ENCODE results near the gene MPO.
A peak's percentile ranks its signal among the peaks of the same experiment; 100 is the strongest.

MPO gene

DNA sequence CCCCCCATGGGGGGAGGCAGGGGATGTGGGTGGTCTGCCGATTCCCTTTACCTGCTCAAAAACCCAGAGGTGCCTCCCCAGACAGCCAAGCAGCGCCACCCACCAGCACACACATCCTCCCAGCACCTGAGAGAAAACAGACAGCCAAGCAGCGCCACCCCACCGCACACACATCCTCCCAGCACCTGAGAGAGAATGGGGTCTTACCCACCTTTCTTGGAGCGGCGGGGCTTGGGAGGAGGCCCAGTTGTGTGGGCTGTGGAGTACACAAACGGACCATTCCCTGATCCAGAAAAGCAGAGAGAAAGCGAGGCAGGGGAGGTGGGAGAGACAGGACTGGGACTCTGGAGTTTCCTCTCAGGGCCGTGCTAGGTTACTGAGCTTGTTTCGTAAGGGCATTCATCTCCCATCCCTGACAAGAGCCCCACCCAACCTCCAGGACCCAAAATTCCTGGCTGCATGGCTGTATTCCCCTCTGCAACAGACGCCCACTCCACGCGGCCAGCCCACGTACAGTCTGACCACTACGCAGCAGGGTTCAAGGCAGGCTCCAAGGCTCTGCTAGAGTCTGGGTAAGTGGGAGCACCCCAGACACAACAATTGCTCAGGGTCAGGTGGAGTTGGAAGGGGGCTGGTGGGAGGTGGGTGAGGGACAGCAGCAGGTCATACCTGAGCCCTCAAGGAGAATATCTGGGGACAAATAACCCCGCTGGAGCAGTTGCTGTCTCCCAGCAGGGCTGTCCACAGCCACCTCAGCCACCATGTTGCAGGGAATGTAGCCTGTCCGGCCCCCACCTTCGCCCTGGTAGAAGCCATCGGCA is 25.6 kb upstream of the MPO start:
- no peak for DNase-seq

DNA sequence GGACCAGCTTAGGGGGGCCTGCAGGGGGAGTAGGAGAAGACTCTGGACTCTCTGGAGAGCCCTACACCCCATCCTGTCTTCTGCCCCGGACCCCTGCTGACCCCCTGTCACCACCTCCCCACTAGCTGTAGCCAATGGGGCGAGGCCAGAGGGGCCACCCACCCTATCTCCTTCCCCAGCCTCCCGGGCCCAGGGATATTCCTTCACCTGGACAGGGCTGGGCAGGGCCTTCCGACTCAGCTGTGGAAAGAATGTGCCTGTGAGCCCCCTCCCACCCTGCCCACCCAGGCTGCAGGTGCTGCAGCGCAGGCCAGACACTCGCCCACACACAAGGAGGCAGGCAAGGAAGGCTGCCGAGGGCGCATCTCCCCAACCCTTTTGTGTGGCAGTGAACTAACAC is 24.9 kb upstream of the MPO start:
- DNase-seq: no peak

DNA sequence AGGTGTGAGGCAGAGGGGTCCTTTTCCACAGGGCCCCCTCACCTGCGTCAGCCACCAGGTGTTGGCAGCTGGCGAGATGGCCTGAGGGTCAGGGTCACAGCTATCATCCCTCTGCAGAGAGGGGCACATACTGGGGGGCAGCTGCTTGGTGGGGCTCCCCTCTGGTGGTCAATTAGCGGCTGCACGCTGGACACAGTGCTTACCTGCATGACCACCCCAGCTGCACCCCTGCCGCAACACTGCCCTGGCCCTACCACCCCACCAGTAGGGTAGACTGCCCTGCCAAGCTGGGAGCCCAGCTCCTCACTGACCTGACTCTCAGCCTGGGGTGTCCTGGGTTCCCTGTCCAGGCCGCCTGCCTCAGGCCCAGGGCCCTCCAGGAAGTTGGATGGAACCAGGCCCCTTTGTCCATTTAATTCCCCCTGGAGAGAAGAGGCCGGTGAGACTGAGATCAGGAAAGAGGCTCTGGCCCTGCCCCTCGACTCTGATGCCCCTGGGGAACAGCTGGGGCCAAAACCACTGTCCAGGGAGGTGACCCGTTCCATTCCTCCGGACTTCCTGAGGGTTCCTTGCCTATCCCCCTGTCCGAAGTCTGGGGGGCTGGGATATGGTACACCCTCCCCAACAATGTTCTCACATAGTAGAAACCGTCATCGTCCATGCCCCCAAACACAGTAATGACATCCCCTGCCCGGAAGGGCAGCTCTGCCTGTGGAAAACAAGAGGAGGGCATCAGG is 24.2 kb upstream of the MPO start:
- DNase-seq: no peak

DNA sequence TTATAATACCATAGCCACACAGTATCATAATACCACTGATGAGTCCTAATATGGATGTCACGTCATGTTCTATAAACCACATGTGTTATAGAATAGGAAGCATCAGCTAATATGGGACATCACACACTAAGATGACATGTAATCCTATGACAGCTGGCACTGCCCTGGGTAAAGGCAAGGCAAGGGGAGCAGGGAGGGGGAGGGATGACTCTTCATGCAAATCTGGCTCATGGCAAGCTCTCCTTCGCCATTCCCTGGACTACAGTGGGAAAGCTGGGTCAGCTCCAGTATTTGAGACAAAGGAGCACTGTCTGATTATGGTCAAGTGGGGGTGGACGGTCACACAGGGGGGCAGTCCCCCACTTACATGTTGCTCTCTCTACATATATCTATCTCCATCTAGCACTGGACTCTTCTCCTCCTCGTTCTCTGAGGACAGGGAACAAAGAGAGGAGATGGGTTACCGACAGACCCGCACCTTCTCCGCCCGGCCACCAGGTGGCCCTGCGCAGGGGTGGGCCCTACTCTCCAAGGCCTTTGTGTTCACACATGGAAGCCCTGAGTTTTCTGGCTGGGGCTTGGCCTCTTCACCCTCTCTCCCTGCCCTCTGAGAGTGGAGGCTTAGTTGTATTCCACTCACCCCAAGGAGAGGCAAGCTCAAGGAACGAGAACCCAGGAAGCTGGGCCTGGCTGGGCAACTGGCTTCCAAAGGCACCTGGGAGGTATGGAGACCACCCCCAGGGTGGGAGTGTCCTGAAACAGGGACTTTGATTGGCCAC is 23.4 kb upstream of the MPO start:
- DNase-seq: no peak

DNA sequence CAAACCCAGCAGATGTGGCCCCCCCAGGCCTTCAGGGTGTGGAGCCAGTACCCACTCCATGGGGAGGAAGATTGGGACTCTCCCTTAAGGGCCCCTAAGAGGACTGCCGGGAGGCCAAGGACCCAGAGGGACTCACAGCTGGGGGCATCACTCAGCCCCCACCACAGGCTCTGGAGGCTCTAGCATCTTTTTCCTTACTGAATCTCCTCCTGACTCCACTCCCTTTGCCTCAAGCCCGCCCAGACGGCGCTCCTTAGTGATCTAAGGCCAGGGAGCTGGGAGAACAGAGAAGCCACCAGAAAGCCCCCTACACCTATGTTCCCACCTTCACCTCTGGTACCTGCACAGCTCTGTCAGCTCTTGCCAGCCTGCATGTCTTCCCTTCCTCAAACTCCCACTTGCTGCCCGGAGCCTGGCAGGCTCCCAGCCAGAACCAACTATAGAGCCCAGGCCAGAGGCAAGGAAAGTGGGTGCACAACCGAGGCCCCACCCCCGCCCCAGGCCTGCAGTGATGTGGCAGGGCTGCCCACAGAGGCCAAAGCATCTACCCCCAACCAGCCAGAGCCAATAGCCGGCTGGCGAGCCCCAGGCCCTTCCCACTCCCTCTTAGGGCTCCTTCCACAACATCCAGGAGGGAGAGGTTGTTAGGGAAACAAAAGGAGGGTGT is 22.3 kb upstream of the MPO start:
- DNase-seq: no peak

DNA sequence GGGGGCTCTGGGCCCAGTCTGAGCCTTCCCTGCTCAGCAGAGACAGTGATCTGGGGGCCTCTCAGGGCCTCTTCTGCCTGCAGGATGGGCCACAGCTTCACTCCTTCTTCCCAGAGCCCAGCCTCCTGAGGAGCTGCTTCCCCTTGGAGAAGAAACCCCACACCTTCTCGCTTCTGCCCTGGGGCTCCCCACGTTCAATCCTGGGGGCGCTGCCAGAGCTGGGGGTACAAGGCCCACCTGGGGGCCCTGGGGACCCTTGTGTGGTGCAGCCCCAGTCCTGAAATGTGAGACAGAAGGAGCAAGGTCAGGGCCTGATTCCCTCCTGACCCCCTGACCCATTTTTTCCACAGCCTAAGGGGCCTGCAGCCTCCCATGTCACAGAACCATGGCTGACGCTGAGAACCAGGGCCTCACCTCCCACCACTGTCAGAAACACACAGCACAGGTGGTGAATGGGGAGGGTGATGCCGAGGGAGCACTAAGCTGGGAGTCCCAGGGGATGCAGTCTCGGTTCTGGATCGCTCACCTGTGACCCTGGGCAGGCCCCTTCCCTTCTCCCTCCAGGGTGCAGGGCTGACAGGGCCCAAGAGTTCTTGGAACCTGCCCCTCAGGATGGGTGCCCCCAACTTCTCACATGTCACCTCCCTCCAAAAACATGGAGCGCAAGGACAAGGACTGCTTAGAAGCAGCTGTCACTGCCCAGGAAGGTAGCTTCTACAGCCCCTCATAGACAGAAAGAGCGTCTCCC is 21.6 kb upstream of the MPO start:
- DNase-seq: no peak

DNA sequence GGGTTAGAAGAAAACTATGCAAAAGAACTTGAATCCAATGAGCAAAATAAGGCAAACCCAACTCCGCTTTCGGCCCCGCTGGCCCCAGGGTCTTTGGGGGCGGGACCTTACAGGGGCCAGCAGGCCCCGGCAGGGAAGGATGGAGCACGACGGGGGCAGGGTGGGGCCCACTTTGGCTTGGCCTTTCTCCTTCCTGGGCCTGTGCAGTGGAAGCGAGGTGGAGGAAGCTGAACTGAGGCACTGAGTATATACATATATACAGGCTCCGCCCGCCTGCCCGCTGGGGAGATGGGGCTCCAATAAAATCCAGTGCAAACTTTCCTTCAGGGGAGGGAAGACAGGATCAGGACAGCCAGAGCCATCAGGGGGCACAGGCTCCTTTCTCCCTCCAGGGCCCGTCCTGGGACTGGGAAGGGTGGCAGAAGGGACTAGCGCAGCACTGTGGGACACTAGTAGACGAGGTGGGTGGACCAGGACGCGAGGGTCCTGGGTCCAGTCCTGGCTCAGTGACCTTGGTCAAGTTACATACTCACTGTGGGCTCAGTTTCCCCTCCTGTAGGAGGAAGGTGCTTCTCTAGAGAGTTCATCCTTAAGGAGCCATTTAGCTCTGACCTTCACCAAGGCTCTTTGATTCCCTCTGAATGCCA is 20.9 kb upstream of the MPO start:
- DNase-seq: no peak

- DNase-seq: no peak
Observed at GRCh38 chr17:58300336-58300735, 19.6 kb upstream of the MPO start.

- no peak for DNase-seq
Observed at GRCh38 chr17:58294034-58294433, 13.3 kb upstream of the MPO start.

DNA sequence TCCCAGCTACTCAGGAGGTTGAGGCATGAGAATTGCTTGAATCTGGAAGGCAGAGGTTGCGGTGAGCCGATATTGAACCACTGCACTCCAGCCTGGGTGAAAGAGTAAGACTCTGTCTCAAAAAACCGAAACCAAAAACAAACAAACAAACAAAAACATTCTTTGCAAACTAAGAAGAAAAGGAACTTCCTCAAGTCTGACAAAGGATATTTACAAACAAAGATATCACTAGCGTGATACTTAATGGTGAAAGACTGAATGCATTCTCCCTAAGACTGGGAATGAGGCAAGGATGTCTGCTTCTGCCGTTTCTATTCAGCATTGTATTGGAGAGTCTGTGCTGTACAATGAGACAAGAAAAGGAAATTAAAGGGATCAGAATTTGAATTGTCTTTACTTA is 10.5 kb upstream of the MPO start:
- DNase-seq: no peak

DNA sequence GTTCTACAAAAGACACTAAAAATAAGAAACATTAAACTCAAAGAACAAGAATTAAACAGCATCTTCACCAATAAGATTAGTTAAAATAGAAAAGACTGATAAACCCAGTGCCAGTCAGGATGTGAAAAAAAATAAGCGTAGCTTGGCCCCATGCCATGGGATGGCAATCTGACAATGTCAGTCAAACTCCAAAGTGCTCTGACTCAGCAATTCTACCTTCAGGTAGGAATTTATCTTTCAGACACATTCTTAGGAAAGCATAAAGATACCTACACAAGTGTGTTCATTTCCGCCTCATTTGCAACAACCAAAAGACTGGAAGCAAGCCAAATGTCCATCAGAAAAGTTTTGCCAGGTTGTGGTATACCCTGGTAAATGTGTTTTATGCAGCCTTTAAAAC is 9.1 kb upstream of the MPO start:
- DNase-seq: no peak

DNA sequence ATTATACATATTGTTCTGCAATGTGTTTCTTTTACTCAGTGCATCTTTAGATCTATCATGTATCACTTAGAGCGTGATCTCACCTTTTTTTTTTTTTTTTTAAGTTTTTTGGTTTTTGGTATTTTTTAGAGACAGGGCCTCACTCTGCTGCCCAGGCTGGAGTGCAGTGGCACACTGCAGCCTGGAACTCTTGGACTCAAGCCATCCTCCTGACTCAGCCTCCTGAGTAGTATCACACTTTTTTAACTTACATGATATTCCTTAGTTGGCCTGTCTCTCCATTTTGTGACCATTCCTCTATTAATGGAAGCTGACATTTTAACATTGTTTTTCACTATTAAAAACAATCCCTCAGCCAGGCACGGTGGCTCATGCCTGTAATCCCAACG is 4.7 kb upstream of the MPO start:
- no peak for DNase-seq

DNA sequence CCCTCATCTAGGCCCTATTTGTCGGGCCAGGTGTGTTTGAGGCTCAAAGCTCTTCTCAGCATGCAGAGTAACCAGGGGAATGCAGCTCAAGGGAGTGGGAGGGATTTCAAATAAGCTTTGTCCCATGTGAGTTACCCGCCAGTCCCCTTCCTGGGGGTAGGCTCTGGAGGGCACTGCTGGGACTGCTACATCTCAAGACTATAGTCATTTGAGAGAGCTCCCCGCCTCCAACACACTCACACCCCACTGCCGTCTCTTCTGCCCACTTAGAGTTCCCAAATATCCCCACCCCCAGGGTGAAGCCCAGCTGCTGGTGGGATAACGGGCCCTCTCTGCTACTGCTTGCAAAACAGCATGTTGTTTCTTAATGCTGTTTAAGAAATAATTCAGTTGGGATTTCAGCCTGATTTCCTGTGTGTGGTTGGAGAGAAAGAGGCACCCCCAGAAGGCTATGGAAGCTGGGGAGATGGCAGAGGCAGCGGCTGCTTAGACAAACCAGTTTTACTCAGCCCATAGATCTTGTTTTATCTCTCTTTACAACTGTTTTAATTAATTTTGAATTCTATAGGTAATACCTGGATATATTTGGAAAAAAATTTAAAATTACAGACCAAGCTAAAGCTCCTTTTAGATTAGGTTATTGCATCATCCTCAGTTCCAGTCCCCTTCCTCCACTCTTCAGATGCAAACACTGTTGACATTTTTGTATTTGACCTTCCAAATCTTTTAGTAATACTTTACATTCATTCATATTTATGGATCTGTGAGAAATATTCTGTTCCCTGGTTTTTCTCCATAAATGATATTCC is 4.1 kb upstream of the MPO start:
- no peak for DNase-seq

GRCh38 chr17:58283674-58284612 is 3.2 kb upstream of the MPO start:
- DNase-seq: no peak

- DNase-seq: no peak
Observed at GRCh38 chr17:58282442-58282841, 1.7 kb upstream of the MPO start.

DNA sequence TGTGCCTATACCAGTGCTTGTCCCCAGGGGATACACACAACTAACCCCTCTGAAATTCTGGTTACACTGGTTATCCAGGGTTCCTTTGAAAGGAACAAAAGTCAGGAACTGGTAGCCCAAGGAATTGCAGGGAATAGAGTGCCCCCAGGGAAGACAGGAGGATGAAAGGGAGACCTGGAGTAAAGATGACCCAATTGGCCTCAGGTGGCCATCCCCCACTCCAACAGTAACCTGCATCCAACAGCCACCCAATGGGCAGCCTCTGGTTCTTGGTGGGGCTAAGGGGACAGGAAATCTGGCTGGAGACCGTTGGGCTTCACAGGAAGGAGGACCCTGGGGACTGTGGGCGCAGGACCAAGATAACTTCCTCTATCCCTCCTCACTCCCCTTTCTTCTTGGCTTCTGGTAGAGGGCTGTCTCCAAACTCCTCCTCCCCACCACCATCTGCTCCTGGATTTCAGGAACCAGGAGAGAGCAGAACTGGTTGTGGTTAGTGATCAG is 826 bp upstream of the MPO start:
- DNase-seq: no peak

DNA sequence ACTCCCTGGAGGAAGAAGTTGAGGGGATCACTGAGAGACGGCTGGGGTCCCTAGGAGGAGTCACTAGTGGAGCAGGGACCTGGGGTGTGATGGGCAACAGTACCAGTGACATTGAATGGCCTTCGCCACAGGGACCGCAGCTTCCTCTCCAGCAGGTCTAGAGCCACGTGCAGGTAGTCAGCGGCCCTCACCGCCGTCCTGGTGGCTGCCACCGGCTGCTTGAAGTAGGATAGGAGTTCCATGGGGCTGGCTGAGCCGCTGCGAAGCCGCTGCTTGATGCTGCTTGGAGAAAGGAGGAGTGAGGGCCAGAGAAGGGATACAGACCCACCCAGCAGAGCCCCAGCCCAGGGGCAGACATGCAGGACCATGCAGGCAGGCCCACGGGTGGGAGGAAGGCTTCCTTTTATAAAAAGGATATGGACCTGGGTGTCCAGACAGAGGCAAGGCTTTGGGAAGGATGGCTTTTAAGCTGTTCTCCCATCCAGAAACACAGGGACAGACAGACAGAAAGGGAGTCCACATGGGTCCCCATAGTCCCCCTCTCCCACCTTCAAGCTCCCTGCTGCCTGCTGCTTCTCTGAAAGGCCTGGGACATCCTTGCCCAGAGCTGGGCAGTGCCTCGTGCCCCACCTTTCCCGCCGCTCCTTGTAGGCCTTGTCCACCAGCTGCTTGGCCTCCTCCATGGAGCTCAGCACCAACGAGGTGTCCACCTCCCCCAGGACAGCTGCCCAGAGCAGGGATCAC is 827 bp downstream of the MPO start:
- no peak for DNase-seq

DNA sequence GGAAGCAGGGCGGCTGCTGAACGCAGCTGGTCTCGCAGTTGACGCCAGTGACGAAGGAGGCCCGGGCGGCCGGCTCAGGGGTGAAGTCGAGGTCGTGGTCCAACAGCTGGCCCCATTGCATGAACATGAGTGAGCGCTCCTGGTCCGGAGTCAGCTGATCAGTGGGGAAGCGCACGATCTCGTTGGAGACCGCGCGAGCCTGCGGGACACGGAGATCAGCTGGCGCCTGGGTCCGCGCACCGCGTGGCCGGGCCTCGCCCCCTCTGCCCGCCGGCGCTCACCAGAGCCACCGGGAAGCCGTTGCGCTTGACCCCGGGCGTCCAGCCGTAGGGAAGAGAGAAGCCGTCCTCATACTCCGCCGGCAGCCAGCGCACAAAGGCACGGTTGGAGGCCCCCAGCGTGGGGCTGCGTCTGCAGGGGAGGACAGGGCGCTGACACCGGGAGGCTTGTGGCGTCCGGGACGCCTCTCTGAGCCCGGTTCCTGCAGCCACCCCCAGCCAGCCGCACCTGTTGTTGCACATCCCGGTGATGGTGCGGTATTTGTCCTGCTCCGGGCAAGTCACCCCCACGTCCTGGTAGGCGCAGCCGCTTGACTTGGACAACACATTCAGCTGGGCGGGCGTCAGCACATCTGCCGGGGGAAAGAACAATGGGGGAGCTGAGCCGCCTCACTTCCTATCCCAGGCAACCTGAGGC is 1.6 kb downstream of the MPO start:
- DNase-seq: peak; percentile 81

All from left hindlimb (tissue), 1 donor.